ENCODE measurements around the gene FOXQ1. TPM values are rescaled to one million over a fixed set of nuclear protein-coding genes. Genes with fewer than 3 reads are reported as not detected.
"Not testable (repeated sequence)": the region's sequence is repeated elsewhere in the genome, so short reads cannot be mapped to it uniquely, and the experiment has no call there.

Gene FOXQ1
- total RNA-seq, 1 experiment from 2014 or later = 11.7 TPM

DNA sequence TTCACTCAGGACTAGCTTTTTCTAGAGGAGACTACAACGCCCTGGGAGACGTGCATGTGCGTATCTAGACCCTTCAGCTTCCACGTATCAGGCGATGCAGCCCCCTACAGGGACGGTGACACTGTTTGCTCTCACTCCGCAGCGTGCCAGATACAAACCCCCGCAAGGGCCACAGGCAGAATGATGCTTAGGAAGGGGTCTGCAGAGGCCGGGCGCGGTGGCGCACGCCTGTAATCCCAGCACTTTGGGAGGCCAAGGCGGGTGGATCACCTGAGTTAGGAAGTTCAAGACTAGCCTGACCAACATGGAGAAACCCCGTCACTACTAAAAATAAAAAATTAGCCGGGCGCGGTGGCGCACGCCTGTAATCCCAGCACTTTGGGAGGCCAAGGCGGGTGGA, 6.7 kb downstream of the FOXQ1 start:
- H3K4me1 ChIP-seq (ENCODE audit: control insufficient read depth, insufficient read depth, low read length) = peaks cover 32% of the 10 kb centered on the region
- intact Hi-C loops (cut with micrococcal nuclease; ENCODE audit: unreplicated experiment); H3K36me3 ChIP-seq (ENCODE audit: control insufficient read depth, insufficient read depth, low read length); H3K4me3 ChIP-seq (ENCODE audit: low read depth in 2 of 2, low read length in 2 of 2); H3K9me3 ChIP-seq (ENCODE audit: control insufficient read depth, insufficient read depth, low read depth, low read length); BruUV-seq (replicated peaks); POLR2A ChIA-PET; ATAC-seq; H3K27me3 ChIP-seq (ENCODE audit: control insufficient read depth, insufficient read depth, low read length); in situ Hi-C loops (cut with HindIII; ENCODE audit: low pct_unique_long_range_greater_than_20kb, low sequenced_read_pairs); CTCF ChIA-PET; DNase-seq (ENCODE audit: low read depth, low spot score): not testable (repeated sequence)
- H3K27ac ChIP-seq (ENCODE audit: low read length) = peak overlapping the region; percentile 65; the same call in 1 of the 2 replicates

DNA sequence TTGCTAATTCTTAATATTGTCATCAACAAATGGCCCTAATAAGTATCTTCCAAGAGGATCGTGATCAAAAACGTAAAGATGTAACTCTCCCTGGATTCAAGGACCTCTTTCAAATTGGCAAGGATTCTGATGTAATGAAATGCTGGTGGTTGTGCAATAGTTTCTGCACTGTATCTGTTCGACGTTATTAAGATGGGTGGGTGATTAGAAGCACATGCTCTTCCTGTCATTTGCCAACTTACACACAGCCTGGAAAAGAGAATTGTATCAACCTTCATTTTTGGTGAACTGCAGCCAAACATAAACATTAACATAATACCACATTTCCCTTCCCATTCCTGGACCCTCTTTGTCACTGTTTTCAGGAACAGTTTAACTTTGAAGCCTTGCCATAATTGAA, 9.8 kb downstream of the FOXQ1 start:
- peak overlapping the region; percentile 78 for H3K27ac ChIP-seq (ENCODE audit: low read length)
- POLR2A ChIA-PET = no interaction called here

DNA sequence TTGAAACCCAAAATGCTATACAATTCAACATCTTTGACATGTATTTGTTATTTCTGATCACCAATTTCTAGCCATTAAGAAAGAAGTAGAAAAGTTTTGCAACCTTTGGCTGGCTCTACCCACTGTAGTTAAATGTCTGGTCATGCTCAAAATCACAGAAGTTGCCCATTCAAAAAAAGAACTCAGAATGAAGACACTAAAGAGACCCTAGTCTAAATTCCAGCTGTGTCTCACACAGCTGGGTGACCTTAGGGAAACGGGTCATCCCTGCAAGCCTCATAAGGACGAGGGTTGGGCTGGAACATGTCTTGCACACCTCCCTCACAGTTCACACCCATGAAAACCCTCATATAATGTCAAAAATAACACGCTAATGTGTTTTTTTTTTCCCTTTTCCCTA, 10.3 kb downstream of the FOXQ1 start:
- in situ Hi-C loops (cut with HindIII; ENCODE audit: low pct_unique_long_range_greater_than_20kb, low sequenced_read_pairs) = no loop called here
- ChIA-PET POLR2A (interaction anchor here (0.6 kb wide), 1 partner anchor 639 kb away, joined by 3 read pairs; no protein-coding TSS in a partner anchor), CTCF (no interaction called here)
- no peak for ATAC-seq
- DNase-seq (ENCODE audit: low read depth, low spot score) = no peak
- no peaks in the 10 kb centered on the region for H3K36me3 ChIP-seq (ENCODE audit: control insufficient read depth, insufficient read depth, low read length)
- TF ChIP-seq TCF7L2 (IDR thresholded peaks at IDR 0.05; ENCODE audit: low read depth, low read length) = no peak
- TF ChIP-seq, protein P1, sequence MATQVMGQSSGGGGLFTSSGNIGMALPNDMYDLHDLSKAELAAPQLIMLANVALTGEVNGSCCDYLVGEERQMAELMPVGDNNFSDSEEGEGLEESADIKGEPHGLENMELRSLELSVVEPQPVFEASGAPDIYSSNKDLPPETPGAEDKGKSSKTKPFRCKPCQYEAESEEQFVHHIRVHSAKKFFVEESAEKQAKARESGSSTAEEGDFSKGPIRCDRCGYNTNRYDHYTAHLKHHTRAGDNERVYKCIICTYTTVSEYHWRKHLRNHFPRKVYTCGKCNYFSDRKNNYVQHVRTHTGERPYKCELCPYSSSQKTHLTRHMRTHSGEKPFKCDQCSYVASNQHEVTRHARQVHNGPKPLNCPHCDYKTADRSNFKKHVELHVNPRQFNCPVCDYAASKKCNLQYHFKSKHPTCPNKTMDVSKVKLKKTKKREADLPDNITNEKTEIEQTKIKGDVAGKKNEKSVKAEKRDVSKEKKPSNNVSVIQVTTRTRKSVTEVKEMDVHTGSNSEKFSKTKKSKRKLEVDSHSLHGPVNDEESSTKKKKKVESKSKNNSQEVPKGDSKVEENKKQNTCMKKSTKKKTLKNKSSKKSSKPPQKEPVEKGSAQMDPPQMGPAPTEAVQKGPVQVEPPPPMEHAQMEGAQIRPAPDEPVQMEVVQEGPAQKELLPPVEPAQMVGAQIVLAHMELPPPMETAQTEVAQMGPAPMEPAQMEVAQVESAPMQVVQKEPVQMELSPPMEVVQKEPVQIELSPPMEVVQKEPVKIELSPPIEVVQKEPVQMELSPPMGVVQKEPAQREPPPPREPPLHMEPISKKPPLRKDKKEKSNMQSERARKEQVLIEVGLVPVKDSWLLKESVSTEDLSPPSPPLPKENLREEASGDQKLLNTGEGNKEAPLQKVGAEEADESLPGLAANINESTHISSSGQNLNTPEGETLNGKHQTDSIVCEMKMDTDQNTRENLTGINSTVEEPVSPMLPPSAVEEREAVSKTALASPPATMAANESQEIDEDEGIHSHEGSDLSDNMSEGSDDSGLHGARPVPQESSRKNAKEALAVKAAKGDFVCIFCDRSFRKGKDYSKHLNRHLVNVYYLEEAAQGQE (IDR thresholded peaks at IDR 0.05; ENCODE audit: insufficient read depth in 1 of 2, low read depth in 2 of 2, low read length in 1 of 2) = no peak
- intact Hi-C loops (cut with micrococcal nuclease; ENCODE audit: unreplicated experiment) = no loop called here
- no peak overlapping the region for H3K4me3 ChIP-seq (ENCODE audit: low read depth in 2 of 2, low read length in 2 of 2)
- no peaks in the 10 kb centered on the region for H3K9me3 ChIP-seq (ENCODE audit: control insufficient read depth, insufficient read depth, low read depth, low read length)
- peaks cover 45% of the 10 kb centered on the region for H3K4me1 ChIP-seq (ENCODE audit: control insufficient read depth, insufficient read depth, low read length)
- no TSS peak for BruUV-seq (replicated peaks)
- H3K27me3 ChIP-seq (ENCODE audit: control insufficient read depth, insufficient read depth, low read length) = no peaks in the 10 kb centered on the region
- H3K27ac ChIP-seq (ENCODE audit: low read length) = peak overlapping the region; percentile 78

More for the DNA sequence above, 9.8 kb downstream of the FOXQ1 start:
- CTCF ChIA-PET = no interaction called here
- Histone ChIP-seq H3K4me3 (ENCODE audit: low read depth in 2 of 2, low read length in 2 of 2) (no peak overlapping the region), H3K4me1 (ENCODE audit: control insufficient read depth, insufficient read depth, low read length) (peaks cover 41% of the 10 kb centered on the region), H3K9me3 (ENCODE audit: control insufficient read depth, insufficient read depth, low read depth, low read length) (no peaks in the 10 kb centered on the region), H3K27me3 (ENCODE audit: control insufficient read depth, insufficient read depth, low read length) (no peaks in the 10 kb centered on the region), H3K36me3 (ENCODE audit: control insufficient read depth, insufficient read depth, low read length) (no peaks in the 10 kb centered on the region)
- no peak for DNase-seq (ENCODE audit: low read depth, low spot score)
- intact Hi-C loops (cut with micrococcal nuclease; ENCODE audit: unreplicated experiment) = no loop called here
- in situ Hi-C loops (cut with HindIII; ENCODE audit: low pct_unique_long_range_greater_than_20kb, low sequenced_read_pairs) = no loop called here
- no peak for ATAC-seq
- TF ChIP-seq POLR2AphosphoS5 (IDR thresholded peaks at IDR 0.05; ENCODE audit: low read depth, low read length) (no peak), SIN3A (IDR thresholded peaks at IDR 0.05; ENCODE audit: borderline replicate concordance, insufficient read depth, low read depth, low read length) (no peak), TCF7L2 (IDR thresholded peaks at IDR 0.05; ENCODE audit: low read depth, low read length) (no peak)
- TF ChIP-seq, protein P1 (IDR thresholded peaks at IDR 0.05; ENCODE audit: insufficient read depth in 1 of 2, low read depth in 2 of 2, low read length in 1 of 2) = no peak
- TF ChIP-seq, protein P2, sequence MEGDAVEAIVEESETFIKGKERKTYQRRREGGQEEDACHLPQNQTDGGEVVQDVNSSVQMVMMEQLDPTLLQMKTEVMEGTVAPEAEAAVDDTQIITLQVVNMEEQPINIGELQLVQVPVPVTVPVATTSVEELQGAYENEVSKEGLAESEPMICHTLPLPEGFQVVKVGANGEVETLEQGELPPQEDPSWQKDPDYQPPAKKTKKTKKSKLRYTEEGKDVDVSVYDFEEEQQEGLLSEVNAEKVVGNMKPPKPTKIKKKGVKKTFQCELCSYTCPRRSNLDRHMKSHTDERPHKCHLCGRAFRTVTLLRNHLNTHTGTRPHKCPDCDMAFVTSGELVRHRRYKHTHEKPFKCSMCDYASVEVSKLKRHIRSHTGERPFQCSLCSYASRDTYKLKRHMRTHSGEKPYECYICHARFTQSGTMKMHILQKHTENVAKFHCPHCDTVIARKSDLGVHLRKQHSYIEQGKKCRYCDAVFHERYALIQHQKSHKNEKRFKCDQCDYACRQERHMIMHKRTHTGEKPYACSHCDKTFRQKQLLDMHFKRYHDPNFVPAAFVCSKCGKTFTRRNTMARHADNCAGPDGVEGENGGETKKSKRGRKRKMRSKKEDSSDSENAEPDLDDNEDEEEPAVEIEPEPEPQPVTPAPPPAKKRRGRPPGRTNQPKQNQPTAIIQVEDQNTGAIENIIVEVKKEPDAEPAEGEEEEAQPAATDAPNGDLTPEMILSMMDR (IDR thresholded peaks at IDR 0.05) = no peak
- no TSS peak for BruUV-seq (replicated peaks)

Measured in Panc1 (cell line).